ENCODE results near the gene PAIP2B. TPM values are rescaled to one million over a fixed set of nuclear protein-coding genes. Genes with fewer than 3 reads are reported as not detected.
A peak's percentile ranks its signal among the peaks of the same experiment; 100 is the strongest.

Gene PAIP2B
- total RNA-seq, 1 experiment from 2014 or later, result 5.9 TPM

DNA sequence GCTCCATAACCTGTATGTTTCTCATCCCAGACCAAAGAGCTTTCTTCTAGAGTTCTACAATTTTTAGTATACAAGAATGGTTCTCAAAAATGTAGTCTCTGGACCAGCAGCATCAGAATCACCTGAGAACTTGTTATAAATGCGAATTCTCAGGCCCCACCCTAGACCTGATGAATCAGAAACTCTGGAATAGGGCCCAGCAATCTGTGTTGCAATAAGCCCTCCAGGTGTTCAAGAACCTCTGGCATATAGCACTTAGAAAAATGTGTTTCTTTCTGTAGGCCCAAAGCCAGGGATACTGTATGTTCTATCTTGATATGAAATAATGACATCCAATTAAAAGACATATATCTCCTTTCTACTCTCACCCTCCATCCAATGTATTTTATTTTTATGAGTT, 10.4 kb downstream of the PAIP2B start:
- intact Hi-C loops (cut with micrococcal nuclease), result no loop called here
- RAD21 ChIA-PET (ENCODE audit: low non-redundant PET in 1 of 2, low total read pairs in 2 of 2, uncharacterized antibody in 2 of 2, unreplicated experiment in 2 of 2), result no interaction called here
- Histone ChIP-seq H3K27ac (ENCODE audit: low read depth, low read length) (no peak overlapping the region), H4K20me1 (ENCODE audit: insufficient read depth) (no peaks in the 10 kb centered on the region), H3K4me1 (ENCODE audit: control insufficient read depth in 1 of 2, insufficient read depth in 2 of 2, low read length in 2 of 2) (peaks cover 0 to 10% of the 10 kb centered on the region in 2 experiments; a peak in 3 of 4 replicates), H3K4me3 (replicated peaks in 1 of 2; ENCODE audit: low read depth in 1 of 2, low read length in 2 of 2) (no peak overlapping the region), H3K4me2 (ENCODE audit: low read length) (peak overlapping the region; percentile 18; the same call in 1 of the 2 replicates), H3K9ac (ENCODE audit: low read length) (no peak overlapping the region), H3K36me3 (ENCODE audit: control insufficient read depth in 1 of 2, insufficient read depth in 2 of 2, low read length in 2 of 2) (no peaks in the 10 kb centered on the region), H3K79me2 (ENCODE audit: insufficient read depth, low read length) (no peaks in the 10 kb centered on the region), H3K27me3 (ENCODE audit: insufficient read depth, low read length) (no peaks in the 10 kb centered on the region), H3K9me3 (ENCODE audit: control insufficient read depth in 1 of 2, insufficient read depth in 1 of 2, low read depth in 1 of 2, low read length in 2 of 2) (no peaks in the 10 kb centered on the region), H3K9me2 (ENCODE audit: insufficient read depth) (no peaks in the 10 kb centered on the region), H2AFZ (ENCODE audit: low read depth, low read length, poor library complexity, severe bottlenecking) (no peak overlapping the region)
- no TSS peak for BruUV-seq (replicated peaks)
- ATAC-seq (peak; percentile 44; the same call in 1 of the 2 replicates), DNase-seq (ENCODE audit: low read depth, low spot score) (peak; percentile 22)
- POLR2A ChIA-PET, result no interaction called here
- CTCF ChIA-PET, result no interaction called here
- TF ChIP-seq JUND (IDR thresholded peaks at IDR 0.05), result peak; percentile 33; the same call in 1 of the 2 replicates
- peak; percentile 38; the same call in 1 of the 2 replicates for TF ChIP-seq FOSL1 (IDR thresholded peaks at IDR 0.05; ENCODE audit: low read depth)
- no peak for TF ChIP-seq ZNF274 (IDR thresholded peaks at IDR 0.05; ENCODE audit: low read depth, low read length)
- TF ChIP-seq SIN3A (IDR thresholded peaks at IDR 0.05; ENCODE audit: low read depth), result no peak
- TF ChIP-seq EZH2 (IDR thresholded peaks at IDR 0.05), result no peak
- TF ChIP-seq, protein P1, sequence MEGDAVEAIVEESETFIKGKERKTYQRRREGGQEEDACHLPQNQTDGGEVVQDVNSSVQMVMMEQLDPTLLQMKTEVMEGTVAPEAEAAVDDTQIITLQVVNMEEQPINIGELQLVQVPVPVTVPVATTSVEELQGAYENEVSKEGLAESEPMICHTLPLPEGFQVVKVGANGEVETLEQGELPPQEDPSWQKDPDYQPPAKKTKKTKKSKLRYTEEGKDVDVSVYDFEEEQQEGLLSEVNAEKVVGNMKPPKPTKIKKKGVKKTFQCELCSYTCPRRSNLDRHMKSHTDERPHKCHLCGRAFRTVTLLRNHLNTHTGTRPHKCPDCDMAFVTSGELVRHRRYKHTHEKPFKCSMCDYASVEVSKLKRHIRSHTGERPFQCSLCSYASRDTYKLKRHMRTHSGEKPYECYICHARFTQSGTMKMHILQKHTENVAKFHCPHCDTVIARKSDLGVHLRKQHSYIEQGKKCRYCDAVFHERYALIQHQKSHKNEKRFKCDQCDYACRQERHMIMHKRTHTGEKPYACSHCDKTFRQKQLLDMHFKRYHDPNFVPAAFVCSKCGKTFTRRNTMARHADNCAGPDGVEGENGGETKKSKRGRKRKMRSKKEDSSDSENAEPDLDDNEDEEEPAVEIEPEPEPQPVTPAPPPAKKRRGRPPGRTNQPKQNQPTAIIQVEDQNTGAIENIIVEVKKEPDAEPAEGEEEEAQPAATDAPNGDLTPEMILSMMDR (IDR thresholded peaks at IDR 0.05 in 2 of 3, conservative IDR thresholded peaks at IDR 0.05 in 1 of 3; ENCODE audit: borderline replicate concordance in 1 of 3, insufficient read depth in 1 of 3, low read depth in 2 of 3, low read length in 2 of 3), result no peak
- no peak for TF ChIP-seq TCF7L2 (IDR thresholded peaks at IDR 0.05; ENCODE audit: borderline replicate concordance, extremely low read depth, insufficient read depth, insufficient read length)
- TF ChIP-seq, protein P2, sequence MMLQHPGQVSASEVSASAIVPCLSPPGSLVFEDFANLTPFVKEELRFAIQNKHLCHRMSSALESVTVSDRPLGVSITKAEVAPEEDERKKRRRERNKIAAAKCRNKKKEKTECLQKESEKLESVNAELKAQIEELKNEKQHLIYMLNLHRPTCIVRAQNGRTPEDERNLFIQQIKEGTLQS (IDR thresholded peaks at IDR 0.05), result no peak
- TF ChIP-seq EGR1 (IDR thresholded peaks at IDR 0.05; ENCODE audit: low read depth), result no peak
- TF ChIP-seq CEBPB (IDR thresholded peaks at IDR 0.05; ENCODE audit: low read depth), result peak; percentile 92
- no peak for TF ChIP-seq ZFX (IDR thresholded peaks at IDR 0.05)
- TF ChIP-seq SP1 (IDR thresholded peaks at IDR 0.05; ENCODE audit: low read depth), result no peak
- no peak for TF ChIP-seq POLR2A (IDR thresholded peaks at IDR 0.05; ENCODE audit: borderline replicate concordance, extremely low read depth, insufficient read depth, insufficient read length)
- TF ChIP-seq, protein P3, sequence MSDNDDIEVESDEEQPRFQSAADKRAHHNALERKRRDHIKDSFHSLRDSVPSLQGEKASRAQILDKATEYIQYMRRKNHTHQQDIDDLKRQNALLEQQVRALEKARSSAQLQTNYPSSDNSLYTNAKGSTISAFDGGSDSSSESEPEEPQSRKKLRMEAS (IDR thresholded peaks at IDR 0.05), result no peak
- TF ChIP-seq SRF (IDR thresholded peaks at IDR 0.05; ENCODE audit: low read depth), result no peak
- TF ChIP-seq YY1 (IDR thresholded peaks at IDR 0.05; ENCODE audit: extremely low read depth, insufficient replicate concordance, low read depth, low read length), result no peak
- TF ChIP-seq CBX3 (IDR thresholded peaks at IDR 0.05; ENCODE audit: low read depth), result no peak
- TF ChIP-seq, protein P4, sequence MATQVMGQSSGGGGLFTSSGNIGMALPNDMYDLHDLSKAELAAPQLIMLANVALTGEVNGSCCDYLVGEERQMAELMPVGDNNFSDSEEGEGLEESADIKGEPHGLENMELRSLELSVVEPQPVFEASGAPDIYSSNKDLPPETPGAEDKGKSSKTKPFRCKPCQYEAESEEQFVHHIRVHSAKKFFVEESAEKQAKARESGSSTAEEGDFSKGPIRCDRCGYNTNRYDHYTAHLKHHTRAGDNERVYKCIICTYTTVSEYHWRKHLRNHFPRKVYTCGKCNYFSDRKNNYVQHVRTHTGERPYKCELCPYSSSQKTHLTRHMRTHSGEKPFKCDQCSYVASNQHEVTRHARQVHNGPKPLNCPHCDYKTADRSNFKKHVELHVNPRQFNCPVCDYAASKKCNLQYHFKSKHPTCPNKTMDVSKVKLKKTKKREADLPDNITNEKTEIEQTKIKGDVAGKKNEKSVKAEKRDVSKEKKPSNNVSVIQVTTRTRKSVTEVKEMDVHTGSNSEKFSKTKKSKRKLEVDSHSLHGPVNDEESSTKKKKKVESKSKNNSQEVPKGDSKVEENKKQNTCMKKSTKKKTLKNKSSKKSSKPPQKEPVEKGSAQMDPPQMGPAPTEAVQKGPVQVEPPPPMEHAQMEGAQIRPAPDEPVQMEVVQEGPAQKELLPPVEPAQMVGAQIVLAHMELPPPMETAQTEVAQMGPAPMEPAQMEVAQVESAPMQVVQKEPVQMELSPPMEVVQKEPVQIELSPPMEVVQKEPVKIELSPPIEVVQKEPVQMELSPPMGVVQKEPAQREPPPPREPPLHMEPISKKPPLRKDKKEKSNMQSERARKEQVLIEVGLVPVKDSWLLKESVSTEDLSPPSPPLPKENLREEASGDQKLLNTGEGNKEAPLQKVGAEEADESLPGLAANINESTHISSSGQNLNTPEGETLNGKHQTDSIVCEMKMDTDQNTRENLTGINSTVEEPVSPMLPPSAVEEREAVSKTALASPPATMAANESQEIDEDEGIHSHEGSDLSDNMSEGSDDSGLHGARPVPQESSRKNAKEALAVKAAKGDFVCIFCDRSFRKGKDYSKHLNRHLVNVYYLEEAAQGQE (IDR thresholded peaks at IDR 0.05; ENCODE audit: low read depth), result no peak
- TF ChIP-seq ELF1 (IDR thresholded peaks at IDR 0.05; ENCODE audit: borderline replicate concordance, low read depth), result no peak
- TF ChIP-seq EZH2phosphoT487 (IDR thresholded peaks at IDR 0.05; ENCODE audit: borderline replicate concordance), result no peak
- TF ChIP-seq RAD21 (IDR thresholded peaks at IDR 0.05; ENCODE audit: low read depth), result no peak
- TF ChIP-seq, protein P5, sequence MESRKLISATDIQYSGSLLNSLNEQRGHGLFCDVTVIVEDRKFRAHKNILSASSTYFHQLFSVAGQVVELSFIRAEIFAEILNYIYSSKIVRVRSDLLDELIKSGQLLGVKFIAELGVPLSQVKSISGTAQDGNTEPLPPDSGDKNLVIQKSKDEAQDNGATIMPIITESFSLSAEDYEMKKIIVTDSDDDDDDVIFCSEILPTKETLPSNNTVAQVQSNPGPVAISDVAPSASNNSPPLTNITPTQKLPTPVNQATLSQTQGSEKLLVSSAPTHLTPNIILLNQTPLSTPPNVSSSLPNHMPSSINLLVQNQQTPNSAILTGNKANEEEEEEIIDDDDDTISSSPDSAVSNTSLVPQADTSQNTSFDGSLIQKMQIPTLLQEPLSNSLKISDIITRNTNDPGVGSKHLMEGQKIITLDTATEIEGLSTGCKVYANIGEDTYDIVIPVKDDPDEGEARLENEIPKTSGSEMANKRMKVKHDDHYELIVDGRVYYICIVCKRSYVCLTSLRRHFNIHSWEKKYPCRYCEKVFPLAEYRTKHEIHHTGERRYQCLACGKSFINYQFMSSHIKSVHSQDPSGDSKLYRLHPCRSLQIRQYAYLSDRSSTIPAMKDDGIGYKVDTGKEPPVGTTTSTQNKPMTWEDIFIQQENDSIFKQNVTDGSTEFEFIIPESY (IDR thresholded peaks at IDR 0.05; ENCODE audit: extremely low read depth, insufficient replicate concordance, low read length), result no peak
